Thyroid gland (tissue), 4 donors: ENCODE data around the gene RPS6KC1.

Experiments used
- CTCF ChIP-seq, 6 experiments: fragments of 200-600 bp in 3 of 6; fragments of 450-650 bp in 3 of 6; sonication (generic) in 3 of 6; IDR thresholded peaks; one replicate each; pipeline ENCODE4 v1.5.1; 2016 to 2019; ENCODE audit warnings: antibody characterized with exemption in 6 of 6, mild to moderate bottlenecking in 2 of 6, inconsistent platforms in 1 of 6, moderate library complexity in 1 of 6
- POLR2A ChIP-seq, 2 donors: fragments of 450-650 bp; IDR thresholded peaks; one replicate each; pipeline ENCODE4 v1.6.1; 2017; ENCODE audit warnings: antibody characterized with exemption in 2 of 2, mild to moderate bottlenecking in 2 of 2, moderate library complexity in 1 of 2

- TF ChIP-seq CTCF (IDR thresholded peaks at IDR 0.05) (no peak), POLR2A (IDR thresholded peaks at IDR 0.05) (no peak)
These were observed 245.5 kb downstream of the RPS6KC1 start for GRCh38 chr1:213296558-213296957.
